ENCODE results near the gene GJD3.

The GJD3 gene

GRCh38 chr17:40321524-40321929 is 43.0 kb downstream of the GJD3 start:
- no peak for DNase-seq

- DNase-seq = peak; percentile 65
Observed at GRCh38 chr17:40320756-40321523, 43.6 kb downstream of the GJD3 start.

- peak; percentile 64 for DNase-seq
Observed at GRCh38 chr17:40319651-40320540, 44.6 kb downstream of the GJD3 start.

GRCh38 chr17:40318830-40319391 is 45.6 kb downstream of the GJD3 start:
- DNase-seq = peak; percentile 28

GRCh38 chr17:40317880-40318829 is 46.4 kb downstream of the GJD3 start:
- peak; percentile 98 for DNase-seq

- peak; percentile 85 for DNase-seq
Observed at GRCh38 chr17:40317345-40317873, 47.1 kb downstream of the GJD3 start.

- no peak for DNase-seq
Observed at GRCh38 chr17:40316571-40317344, 47.8 kb downstream of the GJD3 start.

- peak; percentile 81 for DNase-seq
Observed at GRCh38 chr17:40315678-40316570, 48.6 kb downstream of the GJD3 start.

- DNase-seq = no peak
Observed at GRCh38 chr17:40315206-40315605, 49.3 kb downstream of the GJD3 start.

GRCh38 chr17:40314584-40314956 is 50.0 kb downstream of the GJD3 start:
- DNase-seq = peak; percentile 90

GRCh38 chr17:40313668-40314583 is 50.6 kb downstream of the GJD3 start:
- DNase-seq = no peak
